Osteocyte (in vitro differentiated cells): Measurements from ENCODE around the gene HDAC3. TPM values are rescaled to one million over a fixed set of nuclear protein-coding genes. Genes with fewer than 3 reads are reported as not detected.
A peak's percentile ranks its signal among the peaks of the same experiment; 100 is the strongest.

Source experiments
- DNase-seq: peaks from one replicate; pipeline ENCODE4 v3.0.0; 2021; ENCODE audit warnings: mixed read lengths; ENCODE audit not compliant: unreplicated experiment; ENCODE audit errors: extremely low spot score
- H3K27ac Mint-ChIP-seq: one replicate; pipeline ENCODE4 v1.8.0; 2021; ENCODE audit warnings: mild to moderate bottlenecking, mixed read lengths; ENCODE audit not compliant: unreplicated experiment
- H3K27me3 Mint-ChIP-seq: one replicate; pipeline ENCODE4 v1.8.0; 2021; ENCODE audit warnings: mixed read lengths; ENCODE audit not compliant: unreplicated experiment
- H3K36me3 Mint-ChIP-seq: one replicate; pipeline ENCODE4 v1.8.0; 2021; ENCODE audit warnings: mixed read lengths; ENCODE audit not compliant: unreplicated experiment
- H3K4me1 Mint-ChIP-seq: one replicate; pipeline ENCODE4 v1.8.0; 2021; ENCODE audit warnings: mixed read lengths; ENCODE audit not compliant: unreplicated experiment
- H3K4me3 Mint-ChIP-seq: one replicate; pipeline ENCODE4 v1.8.0; 2021; ENCODE audit warnings: mild to moderate bottlenecking, moderate library complexity, mixed read lengths; ENCODE audit not compliant: unreplicated experiment
- H3K9me3 Mint-ChIP-seq: one replicate; pipeline ENCODE4 v1.8.0; 2021; ENCODE audit warnings: mixed read lengths; ENCODE audit not compliant: unreplicated experiment
- total RNA-seq: library from RNA; stranded (reverse); gene quantifications from 2 replicates; pipeline ENCODE4 v1.2.1, GENCODE V29; 2021
- TF ChIP-seq, protein P1 (sequence below): fragments of 200-600 bp; sonication (generic); IDR thresholded peaks from 2 replicates; pipeline ENCODE4 v1.5.0; 2021; ENCODE audit warnings: antibody characterized with exemption, mild to moderate bottlenecking, moderate library complexity

The HDAC3 gene
- total RNA-seq, 1 donor from 2014 or later = 67.9 TPM

DNA sequence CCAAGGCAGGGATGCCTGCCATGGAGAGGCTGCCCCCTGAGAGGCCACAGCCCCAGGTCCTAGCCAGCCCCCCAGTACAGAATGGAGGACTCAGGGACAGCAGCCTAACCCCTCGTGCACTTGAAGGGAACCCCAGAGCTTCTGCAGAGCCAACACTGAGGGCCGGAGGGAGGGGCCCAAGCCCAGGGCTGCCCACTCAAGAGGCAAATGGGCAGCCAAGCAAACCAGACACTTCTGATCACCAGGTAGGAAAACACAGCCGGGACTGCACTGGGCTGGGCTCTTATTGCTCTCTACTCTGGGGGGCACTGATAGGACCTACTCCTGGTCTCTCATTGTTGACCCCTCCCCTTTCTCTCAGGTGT lies 3.4 kb upstream of the HDAC3 start:
- Mint-ChIP-seq H3K4me1 (peaks cover 20% of the 10 kb centered on the region), H3K27me3 (no peaks in the 10 kb centered on the region), H3K36me3 (peaks cover 6% of the 10 kb centered on the region), H3K9me3 (no peaks in the 10 kb centered on the region), H3K27ac (no peak overlapping the region), H3K4me3 (no peak overlapping the region)
- no peak for DNase-seq
- TF ChIP-seq, protein P1, sequence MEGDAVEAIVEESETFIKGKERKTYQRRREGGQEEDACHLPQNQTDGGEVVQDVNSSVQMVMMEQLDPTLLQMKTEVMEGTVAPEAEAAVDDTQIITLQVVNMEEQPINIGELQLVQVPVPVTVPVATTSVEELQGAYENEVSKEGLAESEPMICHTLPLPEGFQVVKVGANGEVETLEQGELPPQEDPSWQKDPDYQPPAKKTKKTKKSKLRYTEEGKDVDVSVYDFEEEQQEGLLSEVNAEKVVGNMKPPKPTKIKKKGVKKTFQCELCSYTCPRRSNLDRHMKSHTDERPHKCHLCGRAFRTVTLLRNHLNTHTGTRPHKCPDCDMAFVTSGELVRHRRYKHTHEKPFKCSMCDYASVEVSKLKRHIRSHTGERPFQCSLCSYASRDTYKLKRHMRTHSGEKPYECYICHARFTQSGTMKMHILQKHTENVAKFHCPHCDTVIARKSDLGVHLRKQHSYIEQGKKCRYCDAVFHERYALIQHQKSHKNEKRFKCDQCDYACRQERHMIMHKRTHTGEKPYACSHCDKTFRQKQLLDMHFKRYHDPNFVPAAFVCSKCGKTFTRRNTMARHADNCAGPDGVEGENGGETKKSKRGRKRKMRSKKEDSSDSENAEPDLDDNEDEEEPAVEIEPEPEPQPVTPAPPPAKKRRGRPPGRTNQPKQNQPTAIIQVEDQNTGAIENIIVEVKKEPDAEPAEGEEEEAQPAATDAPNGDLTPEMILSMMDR = no peak

- peaks cover 23% of the 10 kb centered on the region for H3K4me1 Mint-ChIP-seq
- no peak overlapping the region for H3K27ac Mint-ChIP-seq
- H3K4me3 Mint-ChIP-seq = no peak overlapping the region
- DNase-seq = no peak
- H3K27me3 Mint-ChIP-seq = no peaks in the 10 kb centered on the region
- no peaks in the 10 kb centered on the region for H3K9me3 Mint-ChIP-seq
- peaks cover 2% of the 10 kb centered on the region for H3K36me3 Mint-ChIP-seq
- TF ChIP-seq, protein P1 = no peak
Measured at GRCh38 chr5:141639357-141640050, 2.9 kb upstream of the HDAC3 start.

DNA sequence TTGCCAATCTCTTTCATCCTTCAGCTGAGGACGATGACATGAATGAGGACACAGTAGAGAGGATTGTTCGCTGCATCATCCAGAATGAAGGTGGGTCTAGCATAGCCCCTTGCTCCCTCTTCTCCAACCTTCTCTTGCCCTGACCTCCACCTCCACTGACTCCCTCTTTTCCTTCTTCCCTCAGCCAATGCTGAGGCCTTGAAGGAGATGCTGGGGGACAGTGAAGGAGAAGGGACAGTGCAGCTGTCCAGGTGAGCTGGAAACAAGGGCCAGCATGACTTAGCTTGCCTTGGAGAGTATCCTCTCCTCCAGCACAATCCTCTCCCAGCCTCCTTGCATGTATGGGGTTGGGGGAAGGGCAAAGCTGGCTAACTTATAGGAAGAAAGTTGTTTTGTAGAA lies 2.1 kb upstream of the HDAC3 start:
- Mint-ChIP-seq H3K4me1 (peaks cover 23% of the 10 kb centered on the region), H3K9me3 (no peaks in the 10 kb centered on the region), H3K27ac (no peak overlapping the region), H3K4me3 (peak overlapping the region; percentile 77), H3K36me3 (peaks cover 6% of the 10 kb centered on the region), H3K27me3 (no peaks in the 10 kb centered on the region)
- TF ChIP-seq, protein P1 = no peak
- DNase-seq = no peak

- Mint-ChIP-seq H3K36me3 (peaks cover 6% of the 10 kb centered on the region), H3K9me3 (no peaks in the 10 kb centered on the region), H3K4me3 (peak overlapping the region; percentile 77), H3K27ac (no peak overlapping the region), H3K27me3 (no peaks in the 10 kb centered on the region), H3K4me1 (peaks cover 23% of the 10 kb centered on the region)
- TF ChIP-seq, protein P1 = peak; percentile 30
- no peak for DNase-seq
Measured at GRCh38 chr5:141637767-141638419, 1.2 kb upstream of the HDAC3 start.

DNA sequence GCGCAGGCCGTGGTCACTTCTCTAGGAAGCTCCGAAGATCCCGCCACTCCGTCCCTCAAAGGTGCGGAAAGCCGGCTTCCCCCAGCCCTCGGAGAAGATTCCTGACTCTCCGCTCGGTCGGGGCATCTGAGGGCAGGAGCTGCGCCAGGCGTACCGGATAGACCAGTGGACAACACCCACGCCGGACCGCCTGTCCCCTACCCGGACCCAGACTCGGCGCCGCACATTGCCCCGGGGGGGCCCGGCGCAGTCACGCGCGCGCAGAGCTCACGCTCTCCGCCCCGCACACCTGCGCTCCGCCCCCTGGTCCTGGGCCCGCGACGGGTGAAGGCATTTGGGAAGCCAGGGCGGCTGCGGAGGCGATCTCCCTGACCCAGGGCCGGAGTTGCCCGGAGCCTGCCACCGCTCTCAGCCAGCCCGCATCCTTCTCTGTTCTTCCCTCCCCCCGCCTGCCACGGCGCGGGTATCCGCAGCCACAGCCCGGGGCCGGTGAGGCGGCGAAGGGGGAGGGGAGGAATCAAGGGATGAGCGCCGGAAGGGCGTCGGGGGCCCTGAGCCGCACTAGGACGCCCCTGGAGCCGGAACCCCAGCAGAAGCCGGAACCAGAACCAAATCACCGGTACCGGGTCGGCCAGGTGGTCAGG lies 596 bp upstream of the HDAC3 start:
- Mint-ChIP-seq H3K9me3 (no peaks in the 10 kb centered on the region), H3K4me3 (peak overlapping the region; percentile 77), H3K27me3 (no peaks in the 10 kb centered on the region), H3K4me1 (peaks cover 23% of the 10 kb centered on the region), H3K36me3 (peaks cover 4% of the 10 kb centered on the region), H3K27ac (peak overlapping the region; percentile 56)
- TF ChIP-seq, protein P1 = no peak
- DNase-seq = no peak
